DND-41 (cell line): ENCODE measurements around the gene SLC6A12.

Experiments used
- ATAC-seq: fragments of 200-7000 bp; cut with Tn5 transposase; 3 replicates; pipeline ENCODE4 v1.9.1; 2021; ENCODE audit warnings: low read depth; ENCODE audit not compliant: insufficient read depth
- DNase-seq: peaks from one replicate; pipeline ENCODE4 v3.0.0-alpha.2; 2020
- H2AFZ ChIP-seq: 2 replicates; pipeline ENCODE4 v1.6.0; 2012; ENCODE audit warnings: low read depth, low read length
- H3K27ac ChIP-seq: 2 replicates; pipeline ENCODE4 v1.5.1; 2012; ENCODE audit warnings: low read length, inconsistent platforms
- H3K27me3 ChIP-seq: fragments of 200-600 bp; sonication (generic); 2 replicates; pipeline ENCODE4 v1.6.0; 2012; ENCODE audit warnings: low read length, mild to moderate bottlenecking, inconsistent platforms; ENCODE audit not compliant: insufficient read depth, poor library complexity
- H3K36me3 ChIP-seq: 2 replicates; pipeline ENCODE4 v1.5.1; 2012; ENCODE audit warnings: low read length, inconsistent platforms; ENCODE audit not compliant: insufficient read depth
- H3K4me1 ChIP-seq: 2 replicates; pipeline ENCODE4 v1.5.1; 2012; ENCODE audit warnings: mild to moderate bottlenecking, low read length; ENCODE audit not compliant: insufficient read depth
- H3K4me2 ChIP-seq: 2 replicates; pipeline ENCODE4 v1.6.0; 2012; ENCODE audit warnings: mild to moderate bottlenecking, moderate library complexity, low read length, inconsistent platforms; ENCODE audit not compliant: insufficient read depth
- H3K4me3 ChIP-seq, 2 experiments: fragments of 200-600 bp in 1 of 2; shearing (Covaris generic) in 1 of 2; 2 replicates each; pipeline ENCODE4 v1.5.1; 2012 to 2016; ENCODE audit warnings: inconsistent platforms in 2 of 2, low read length in 2 of 2, mild to moderate bottlenecking in 2 of 2, low read depth in 1 of 2, moderate library complexity in 1 of 2
- H3K79me2 ChIP-seq: 2 replicates; pipeline ENCODE4 v1.6.0; 2012; ENCODE audit warnings: low read length, inconsistent platforms; ENCODE audit not compliant: insufficient read depth
- H3K9ac ChIP-seq: 2 replicates; pipeline ENCODE4 v1.6.0; 2012; ENCODE audit warnings: low read depth, mild to moderate bottlenecking, inconsistent platforms, low read length, moderate library complexity
- H3K9me3 ChIP-seq: 2 replicates; pipeline ENCODE4 v1.5.1; 2012; ENCODE audit warnings: low read length, moderate library complexity, mild to moderate bottlenecking, inconsistent platforms; ENCODE audit not compliant: insufficient read depth, severe bottlenecking
- H4K20me1 ChIP-seq: 2 replicates; pipeline ENCODE4 v1.6.0; 2012; ENCODE audit warnings: low read length; ENCODE audit not compliant: insufficient read depth
- EZH2 ChIP-seq: IDR thresholded peaks from 3 replicates; pipeline ENCODE4 v1.6.1; 2012; ENCODE audit warnings: borderline replicate concordance, low read depth, mild to moderate bottlenecking, moderate library complexity, low read length, inconsistent platforms; ENCODE audit not compliant: severe bottlenecking
- TF ChIP-seq, protein P1 (sequence below): IDR thresholded peaks from 2 replicates; pipeline ENCODE4 v1.5.1; 2012; ENCODE audit warnings: borderline replicate concordance, low read length, moderate library complexity, mild to moderate bottlenecking; ENCODE audit not compliant: poor library complexity, severe bottlenecking; ENCODE audit errors: extremely low read depth

The SLC6A12 gene

DNA sequence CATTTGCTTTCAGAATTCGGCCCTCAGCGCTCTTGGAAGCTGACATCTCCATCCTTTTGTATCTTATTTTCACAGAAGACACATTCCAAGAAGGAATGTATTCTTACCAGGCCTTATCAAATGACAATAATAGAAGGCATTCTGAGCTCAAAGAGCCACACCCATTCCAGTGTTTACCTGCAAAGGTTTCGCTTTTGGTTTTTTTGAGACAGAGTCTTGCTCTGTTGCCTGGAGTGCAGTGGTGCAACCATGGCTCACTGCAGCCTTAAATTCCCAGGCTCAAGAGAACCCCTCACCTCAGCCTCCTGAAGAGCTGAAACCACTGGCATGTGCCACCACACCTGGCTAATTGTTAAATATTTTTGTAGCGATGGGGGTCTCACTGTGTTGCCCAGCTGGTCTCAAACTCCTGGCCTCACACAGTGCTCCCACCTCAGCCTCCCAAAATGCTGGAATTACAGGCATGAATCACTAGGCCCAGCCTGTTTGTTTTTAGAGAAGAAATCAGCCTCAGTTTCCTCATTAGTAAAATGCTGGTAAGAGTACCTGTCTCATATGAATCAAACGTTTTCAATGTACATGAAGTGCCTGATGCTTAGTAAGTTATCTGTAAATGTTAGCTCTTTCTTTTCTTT is 69.2 kb downstream of the SLC6A12 start:
- H3K4me1 ChIP-seq, result no peaks in the 10 kb centered on the region
- TF ChIP-seq, protein P1, sequence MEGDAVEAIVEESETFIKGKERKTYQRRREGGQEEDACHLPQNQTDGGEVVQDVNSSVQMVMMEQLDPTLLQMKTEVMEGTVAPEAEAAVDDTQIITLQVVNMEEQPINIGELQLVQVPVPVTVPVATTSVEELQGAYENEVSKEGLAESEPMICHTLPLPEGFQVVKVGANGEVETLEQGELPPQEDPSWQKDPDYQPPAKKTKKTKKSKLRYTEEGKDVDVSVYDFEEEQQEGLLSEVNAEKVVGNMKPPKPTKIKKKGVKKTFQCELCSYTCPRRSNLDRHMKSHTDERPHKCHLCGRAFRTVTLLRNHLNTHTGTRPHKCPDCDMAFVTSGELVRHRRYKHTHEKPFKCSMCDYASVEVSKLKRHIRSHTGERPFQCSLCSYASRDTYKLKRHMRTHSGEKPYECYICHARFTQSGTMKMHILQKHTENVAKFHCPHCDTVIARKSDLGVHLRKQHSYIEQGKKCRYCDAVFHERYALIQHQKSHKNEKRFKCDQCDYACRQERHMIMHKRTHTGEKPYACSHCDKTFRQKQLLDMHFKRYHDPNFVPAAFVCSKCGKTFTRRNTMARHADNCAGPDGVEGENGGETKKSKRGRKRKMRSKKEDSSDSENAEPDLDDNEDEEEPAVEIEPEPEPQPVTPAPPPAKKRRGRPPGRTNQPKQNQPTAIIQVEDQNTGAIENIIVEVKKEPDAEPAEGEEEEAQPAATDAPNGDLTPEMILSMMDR, result no peak
- TF ChIP-seq EZH2, result no peak
- H2AFZ ChIP-seq, result no peak overlapping the region
- H3K27me3 ChIP-seq, result peaks cover 9% of the 10 kb centered on the region
- no peaks in the 10 kb centered on the region for H4K20me1 ChIP-seq
- DNase-seq (no peak), ATAC-seq (no peak)
- H3K9me3 ChIP-seq, result no peaks in the 10 kb centered on the region
- no peak overlapping the region for H3K4me2 ChIP-seq
- no peak overlapping the region for H3K27ac ChIP-seq
- H3K79me2 ChIP-seq, result no peaks in the 10 kb centered on the region
- no peak overlapping the region for H3K9ac ChIP-seq
- H3K4me3 ChIP-seq, result no peak overlapping the region
- no peaks in the 10 kb centered on the region for H3K36me3 ChIP-seq

DNA sequence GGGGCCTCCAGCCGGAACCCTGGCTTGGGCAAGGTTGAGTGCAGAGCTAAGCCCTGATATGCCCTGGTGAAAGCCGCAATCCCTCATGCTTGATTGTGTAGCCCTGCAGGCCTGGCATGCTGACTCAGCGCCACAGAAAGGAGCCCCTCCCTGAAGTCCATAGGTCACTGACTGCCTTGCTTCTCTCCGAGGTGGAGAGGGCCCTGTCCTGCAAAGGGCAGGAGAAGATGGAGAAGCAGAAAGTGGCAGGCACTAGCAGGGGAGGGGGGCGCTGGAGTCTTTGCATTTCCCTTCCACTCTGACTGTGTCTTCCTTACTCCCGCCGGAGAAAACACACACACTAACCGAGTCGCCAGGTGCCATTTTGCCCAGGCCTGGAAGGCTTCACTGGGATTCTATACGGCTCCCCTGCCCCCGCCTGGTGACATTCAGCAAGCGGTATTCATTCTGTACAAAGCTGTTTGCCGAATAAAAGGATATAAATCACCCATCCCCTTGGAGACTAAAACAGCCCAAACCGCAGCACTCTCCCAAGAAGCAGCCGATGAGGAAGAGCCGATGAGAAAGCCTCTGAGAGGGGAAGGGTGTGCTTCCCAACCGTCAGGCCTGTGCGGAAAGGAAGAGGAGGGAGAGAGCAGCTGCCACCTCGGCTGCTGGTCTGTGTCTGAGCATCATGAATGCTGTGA is 69.8 kb downstream of the SLC6A12 start:
- no peaks in the 10 kb centered on the region for H4K20me1 ChIP-seq
- H3K9ac ChIP-seq, result no peak overlapping the region
- no peak overlapping the region for H3K27ac ChIP-seq
- TF ChIP-seq, protein P1, result no peak
- no peak for TF ChIP-seq EZH2
- H3K79me2 ChIP-seq, result no peaks in the 10 kb centered on the region
- H3K36me3 ChIP-seq, result no peaks in the 10 kb centered on the region
- DNase-seq (no peak), ATAC-seq (no peak)
- H3K9me3 ChIP-seq, result no peaks in the 10 kb centered on the region
- H3K27me3 ChIP-seq, result peaks cover 7% of the 10 kb centered on the region
- no peaks in the 10 kb centered on the region for H3K4me1 ChIP-seq
- H2AFZ ChIP-seq, result no peak overlapping the region
- no peak overlapping the region for H3K4me2 ChIP-seq
- no peak overlapping the region for H3K4me3 ChIP-seq

DNA sequence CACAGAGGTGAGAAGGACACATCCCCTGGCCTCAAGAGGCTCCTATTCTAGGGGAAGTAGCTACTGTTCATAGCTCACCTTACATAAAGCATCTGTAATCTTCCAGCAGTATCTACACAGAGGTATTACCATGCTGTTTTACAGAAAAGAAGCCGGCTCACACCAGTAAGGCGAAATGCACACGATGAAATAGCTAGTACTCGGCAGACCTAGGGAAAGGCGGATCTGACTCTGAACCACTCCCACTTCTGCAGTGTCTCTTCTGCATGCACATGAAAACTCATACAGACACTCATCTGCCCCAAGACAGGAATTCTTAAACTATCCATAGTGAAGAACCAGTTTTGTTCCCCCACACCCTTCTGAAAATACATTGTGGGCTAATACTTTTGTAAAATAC is 73.8 kb downstream of the SLC6A12 start:
- no peaks in the 10 kb centered on the region for H3K4me1 ChIP-seq
- H3K36me3 ChIP-seq, result no peaks in the 10 kb centered on the region
- no peak for DNase-seq
- H3K27me3 ChIP-seq, result peaks cover 4% of the 10 kb centered on the region
- H3K9ac ChIP-seq, result no peak overlapping the region
- no peaks in the 10 kb centered on the region for H3K79me2 ChIP-seq
- H4K20me1 ChIP-seq, result no peaks in the 10 kb centered on the region
- H3K9me3 ChIP-seq, result no peaks in the 10 kb centered on the region
- no peak overlapping the region for H3K4me2 ChIP-seq
- ATAC-seq, result no peak
- no peak overlapping the region for H3K27ac ChIP-seq
- no peak for TF ChIP-seq EZH2
- TF ChIP-seq, protein P1, result no peak
- no peak overlapping the region for H2AFZ ChIP-seq
- H3K4me3 ChIP-seq, result no peak overlapping the region
